GM21423 (cell line): Measurements from ENCODE around the gene SLC7A4.
"Not testable (repeated sequence)": the region's sequence is repeated elsewhere in the genome, so short reads cannot be mapped to it uniquely, and the experiment has no call there.

Experiments used
- ATAC-seq: cut with Tn5 transposase; IDR thresholded peaks from one replicate; pipeline ENCODE4 v1.9.1; 2021; ENCODE audit warnings: mild to moderate bottlenecking, moderate library complexity; ENCODE audit not compliant: unreplicated experiment

Gene SLC7A4

GRCh38 chr22:21064917-21065864 is 32.8 kb upstream of the SLC7A4 start:
- no peak for ATAC-seq

GRCh38 chr22:21064425-21064824 is 32.1 kb upstream of the SLC7A4 start:
- not testable (repeated sequence) for ATAC-seq

GRCh38 chr22:21061660-21062321 is 29.4 kb upstream of the SLC7A4 start:
- not testable (repeated sequence) for ATAC-seq

GRCh38 chr22:21060363-21060762 is 28.0 kb upstream of the SLC7A4 start:
- ATAC-seq, result not testable (repeated sequence)

GRCh38 chr22:21055880-21056319 is 23.5 kb upstream of the SLC7A4 start:
- no peak for ATAC-seq

- ATAC-seq, result no peak
Observed at GRCh38 chr22:21055564-21055834, 23.1 kb upstream of the SLC7A4 start.

- ATAC-seq, result no peak
Observed at GRCh38 chr22:21054714-21055563, 22.6 kb upstream of the SLC7A4 start.

- no peak for ATAC-seq
Observed at GRCh38 chr22:21054046-21054713, 21.8 kb upstream of the SLC7A4 start.

GRCh38 chr22:21052715-21053459 is 20.5 kb upstream of the SLC7A4 start:
- no peak for ATAC-seq

- ATAC-seq, result no peak
Observed at GRCh38 chr22:21051831-21052400, 19.6 kb upstream of the SLC7A4 start.

GRCh38 chr22:21051145-21051830 is 18.9 kb upstream of the SLC7A4 start:
- no peak for ATAC-seq

GRCh38 chr22:21048965-21049364 is 16.6 kb upstream of the SLC7A4 start:
- ATAC-seq, result not testable (repeated sequence)

- not testable (repeated sequence) for ATAC-seq
Observed at GRCh38 chr22:21048448-21048847, 16.1 kb upstream of the SLC7A4 start.

- no peak for ATAC-seq
Observed at GRCh38 chr22:21047730-21048129, 15.4 kb upstream of the SLC7A4 start.

GRCh38 chr22:21047035-21047661 is 14.8 kb upstream of the SLC7A4 start:
- ATAC-seq, result no peak

GRCh38 chr22:21045585-21046294 is 13.4 kb upstream of the SLC7A4 start, which contains the start of gene LRRC74B:
TSS of gene LRRC74B (plus strand) at chr22:21045946. CDS start at chr22:21045987, 41 bp downstream.
- peak; percentile 91 for ATAC-seq

- no peak for ATAC-seq
Observed at GRCh38 chr22:21044931-21045584, 12.7 kb upstream of the SLC7A4 start.
